ENCODE measurements around the gene ATP8B4. TPM values are rescaled to one million over a fixed set of nuclear protein-coding genes. Genes with fewer than 3 reads are reported as not detected.
"Not testable (repeated sequence)": the region's sequence is repeated elsewhere in the genome, so short reads cannot be mapped to it uniquely, and the experiment has no call there.

ATP8B4 gene
- total RNA-seq, 2 donors from 2014 or later: 8.3 to 55.7 TPM

- Histone ChIP-seq H3K4me1 (replicated peaks) (no peaks in the 10 kb centered on the region), H3K9me3 (no peaks in the 10 kb centered on the region), H3K27ac (no peak overlapping the region), H3K36me3 (no peaks in the 10 kb centered on the region), H3K27me3 (replicated peaks; ENCODE audit: insufficient read depth) (no peaks in the 10 kb centered on the region), H3K4me3 (no peak overlapping the region)
- no peak for DNase-seq (ENCODE audit: low spot score)
- intact Hi-C loops (cut with DNase I): loop anchor here (10.0 kb wide), 2 partner anchors 725 to 995 kb away; no protein-coding TSS in a partner anchor
- TF ChIP-seq POLR2AphosphoS5 (IDR thresholded peaks at IDR 0.05): no peak
- no peak for TF ChIP-seq CTCF (IDR thresholded peaks at IDR 0.05)
- no peak for TF ChIP-seq POLR2A (IDR thresholded peaks at IDR 0.05)
- WGBS: 0% methylated on average over 1 of the region's 1 CpG
These were observed 21.1 kb upstream of the ATP8B4 start for GRCh38 chr15:50140098-50140497.

GRCh38 chr15:50138391-50138790, 19.4 kb upstream of the ATP8B4 start:
- no peaks in the 10 kb centered on the region for H3K27me3 ChIP-seq (replicated peaks; ENCODE audit: insufficient read depth)
- no peak overlapping the region for H3K27ac ChIP-seq
- no peak for TF ChIP-seq CTCF (IDR thresholded peaks at IDR 0.05)
- no peak for TF ChIP-seq POLR2A (IDR thresholded peaks at IDR 0.05)
- TF ChIP-seq POLR2AphosphoS5 (IDR thresholded peaks at IDR 0.05): no peak
- no peaks in the 10 kb centered on the region for H3K36me3 ChIP-seq
- DNase-seq (ENCODE audit: low spot score): no peak
- H3K4me1 ChIP-seq (replicated peaks): no peaks in the 10 kb centered on the region
- H3K4me3 ChIP-seq: no peak overlapping the region
- intact Hi-C loops (cut with DNase I): no loop called here
- no peaks in the 10 kb centered on the region for H3K9me3 ChIP-seq

DNA sequence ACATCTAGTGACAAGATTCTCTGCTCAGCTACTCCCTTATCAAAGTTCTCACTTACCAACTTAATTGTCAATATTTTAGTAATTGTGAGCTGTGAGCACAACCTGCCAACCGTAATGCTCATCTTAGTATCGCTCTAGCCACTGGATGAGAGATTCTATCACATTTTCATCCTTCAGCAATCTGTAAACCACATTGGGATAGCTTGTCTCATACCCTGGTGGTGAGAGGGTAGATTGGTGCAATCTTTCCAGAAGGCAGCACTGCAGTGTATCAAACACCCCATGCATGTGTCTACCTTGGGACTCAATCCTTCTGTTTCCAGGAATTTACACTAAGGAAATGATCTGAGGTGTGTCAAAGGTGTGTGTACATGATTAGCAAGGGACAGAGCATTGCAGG, 18.9 kb upstream of the ATP8B4 start:
- no peak for DNase-seq (ENCODE audit: low spot score)
- Histone ChIP-seq H3K9me3 (no peaks in the 10 kb centered on the region), H3K4me1 (replicated peaks) (no peaks in the 10 kb centered on the region), H3K36me3 (no peaks in the 10 kb centered on the region), H3K27ac (no peak overlapping the region), H3K4me3 (no peak overlapping the region), H3K27me3 (replicated peaks; ENCODE audit: insufficient read depth) (no peaks in the 10 kb centered on the region)
- TF ChIP-seq POLR2A (IDR thresholded peaks at IDR 0.05) (no peak), POLR2AphosphoS5 (IDR thresholded peaks at IDR 0.05) (no peak)
- intact Hi-C loops (cut with DNase I): no loop called here
- 96% methylated on average over 2 of the region's 2 CpGs for WGBS

DNA sequence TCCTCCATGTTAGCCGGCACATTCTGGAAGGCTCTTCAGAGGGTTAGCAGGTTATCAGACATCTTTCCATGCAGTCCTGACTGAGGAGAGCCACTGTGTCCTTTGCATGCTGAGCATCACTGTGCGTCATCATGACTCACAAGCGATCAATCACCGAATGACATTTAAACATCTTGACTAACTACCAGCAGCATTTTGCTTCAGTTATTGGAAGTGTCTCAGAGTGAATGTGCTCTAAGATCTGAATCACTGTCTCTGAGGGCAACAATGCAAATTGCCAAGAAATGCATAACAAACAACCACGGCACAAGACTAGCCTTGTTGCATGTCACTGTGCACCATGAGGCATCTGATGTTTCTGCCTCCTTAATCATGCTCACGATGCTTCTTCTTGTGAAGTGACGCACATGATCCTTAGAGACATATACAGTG, 18.3 kb upstream of the ATP8B4 start:
- Histone ChIP-seq H3K36me3 (no peaks in the 10 kb centered on the region), H3K4me1 (replicated peaks) (no peaks in the 10 kb centered on the region), H3K9me3 (no peaks in the 10 kb centered on the region), H3K27ac (no peak overlapping the region), H3K27me3 (replicated peaks; ENCODE audit: insufficient read depth) (no peaks in the 10 kb centered on the region), H3K4me3 (no peak overlapping the region)
- DNase-seq (ENCODE audit: low spot score): no peak
- no peak for TF ChIP-seq POLR2AphosphoS5 (IDR thresholded peaks at IDR 0.05)
- TF ChIP-seq POLR2A (IDR thresholded peaks at IDR 0.05): no peak
- intact Hi-C loops (cut with DNase I): no loop called here
- 93% methylated on average over 7 of the region's 7 CpGs for WGBS

DNA sequence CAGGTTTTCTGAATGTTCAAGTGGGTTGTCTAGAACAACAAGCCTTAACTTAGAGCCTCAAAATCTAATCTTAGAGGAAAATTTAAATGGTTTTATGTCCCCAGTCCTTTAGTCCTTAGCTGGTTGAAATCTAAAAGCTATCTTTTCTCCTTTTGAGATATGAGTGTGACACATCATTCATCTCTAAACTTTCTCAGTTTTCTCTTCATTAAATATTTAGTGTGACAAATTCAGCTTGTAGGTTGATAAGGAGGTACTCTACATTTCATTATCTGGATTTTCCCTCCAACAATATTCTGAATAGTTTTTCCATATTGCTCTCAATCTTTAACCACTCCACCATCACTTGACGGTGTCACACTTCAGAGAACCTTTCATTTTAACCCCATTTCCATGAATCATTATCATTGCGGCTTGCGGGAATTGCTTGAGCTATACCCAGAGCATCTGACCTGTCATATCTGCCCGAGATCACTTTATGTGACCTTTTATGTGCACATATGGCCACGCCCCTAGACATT, 16.1 kb upstream of the ATP8B4 start:
- Histone ChIP-seq H3K9me3 (no peaks in the 10 kb centered on the region), H3K27ac (no peak overlapping the region), H3K4me3 (no peak overlapping the region), H3K4me1 (replicated peaks) (no peaks in the 10 kb centered on the region), H3K36me3 (no peaks in the 10 kb centered on the region), H3K27me3 (replicated peaks; ENCODE audit: insufficient read depth) (no peaks in the 10 kb centered on the region)
- intact Hi-C loops (cut with DNase I): no loop called here
- 75% methylated on average over 5 of the region's 5 CpGs for WGBS
- DNase-seq (ENCODE audit: low spot score): no peak
- TF ChIP-seq CTCF (IDR thresholded peaks at IDR 0.05): no peak
- TF ChIP-seq POLR2A (IDR thresholded peaks at IDR 0.05): no peak
- TF ChIP-seq POLR2AphosphoS5 (IDR thresholded peaks at IDR 0.05): no peak

- no peak for DNase-seq (ENCODE audit: low spot score)
- 34% methylated on average over 2 of the region's 2 CpGs for WGBS
- intact Hi-C loops (cut with DNase I): no loop called here
- Histone ChIP-seq H3K4me1 (replicated peaks) (no peaks in the 10 kb centered on the region), H3K27ac (no peak overlapping the region), H3K36me3 (no peaks in the 10 kb centered on the region), H3K4me3 (no peak overlapping the region), H3K9me3 (no peaks in the 10 kb centered on the region), H3K27me3 (replicated peaks; ENCODE audit: insufficient read depth) (no peaks in the 10 kb centered on the region)
- TF ChIP-seq CTCF (IDR thresholded peaks at IDR 0.05) (no peak), POLR2AphosphoS5 (IDR thresholded peaks at IDR 0.05) (no peak), POLR2A (IDR thresholded peaks at IDR 0.05) (no peak)
These were observed 15.5 kb upstream of the ATP8B4 start for GRCh38 chr15:50134524-50135024.

DNA sequence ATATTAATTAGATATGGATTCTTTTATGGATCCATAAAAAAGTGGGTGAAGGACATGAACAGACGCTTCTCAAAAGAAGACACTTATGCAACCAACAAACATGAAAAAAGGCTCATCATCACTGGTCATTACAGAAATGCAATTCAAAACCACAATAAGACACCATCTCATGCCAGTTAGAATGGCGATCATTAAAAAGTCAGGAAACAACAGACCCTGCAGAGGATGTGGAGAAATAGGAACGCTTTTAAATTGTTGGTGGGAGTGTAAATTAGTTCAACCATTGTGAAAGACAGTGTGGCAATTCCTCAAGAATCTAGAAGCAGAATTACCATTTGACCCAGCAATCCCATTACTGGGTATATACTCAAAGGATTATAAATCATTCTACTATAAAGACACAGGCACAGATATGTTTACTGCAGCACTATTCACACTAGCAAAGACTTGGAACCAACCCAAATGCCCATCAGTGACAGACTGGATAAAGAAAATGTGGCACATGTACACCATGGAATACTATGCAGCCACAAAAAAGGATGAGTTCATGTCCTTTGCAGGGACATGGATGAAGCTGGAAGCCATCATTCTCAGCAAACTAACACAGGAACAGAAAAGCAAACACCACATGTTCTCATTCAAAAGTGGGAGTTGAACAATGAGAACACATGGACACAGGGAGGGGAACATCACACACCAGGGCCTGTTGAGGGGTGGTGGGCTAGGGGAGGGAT, 13.4 kb upstream of the ATP8B4 start:
- H3K27me3 ChIP-seq (replicated peaks; ENCODE audit: insufficient read depth); intact Hi-C loops (cut with DNase I); H3K36me3 ChIP-seq; DNase-seq (ENCODE audit: low spot score); H3K9me3 ChIP-seq; H3K4me1 ChIP-seq (replicated peaks); H3K4me3 ChIP-seq; H3K27ac ChIP-seq: not testable (repeated sequence)
- 80% methylated on average over 3 of the region's 3 CpGs for WGBS

All from prostate gland (tissue), 2 donors.